Limb (tissue), 2 donors: ENCODE results near the gene SOX5.
"Not testable (repeated sequence)": the region's sequence is repeated elsewhere in the genome, so short reads cannot be mapped to it uniquely, and the experiment has no call there.

ENCODE experiments used
- DNase-seq, 2 donors: peaks; one replicate each; pipeline ENCODE4 v3.0.0-alpha.2; 2016; ENCODE audit errors: extremely low spot score in 2 of 2

The SOX5 gene

DNA sequence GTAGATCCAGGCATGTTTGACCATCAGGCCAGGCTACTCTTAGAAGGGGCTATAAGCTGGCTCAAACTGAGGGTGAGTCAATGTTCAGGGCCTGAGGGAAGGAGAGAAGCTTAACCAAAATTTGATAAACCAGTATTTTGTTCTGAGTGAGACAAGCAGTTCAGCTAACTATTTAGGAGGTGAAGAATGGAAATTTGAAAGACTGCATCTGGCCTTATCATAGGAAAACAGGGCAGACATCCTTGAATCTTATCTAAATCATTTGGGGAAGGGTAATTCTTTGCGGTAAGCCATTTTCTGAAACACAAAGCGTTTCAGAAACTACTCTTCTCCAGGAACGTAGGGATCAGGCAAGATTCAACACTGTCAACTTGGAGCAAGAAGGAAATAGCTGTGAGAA is 447.2 kb downstream of the SOX5 start:
- DNase-seq: no peak

DNA sequence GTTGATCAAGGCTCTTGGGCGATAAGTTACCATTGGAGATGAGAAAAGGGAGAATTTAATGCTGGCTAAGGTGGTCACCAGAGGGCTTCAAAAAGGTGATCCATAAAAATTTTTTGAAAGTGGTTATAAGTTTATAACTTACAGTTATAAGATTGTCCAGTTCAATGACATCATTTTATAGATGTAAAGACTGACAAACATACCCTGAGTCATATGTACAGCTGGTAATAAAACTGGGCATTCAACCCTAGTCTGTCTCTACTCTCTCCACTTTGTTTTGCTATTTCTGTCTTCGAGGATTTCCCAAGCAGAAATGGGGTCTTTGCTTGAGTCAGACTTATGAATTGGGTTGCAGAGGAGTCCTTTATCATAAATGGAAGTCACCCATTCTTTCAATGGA is 454.0 kb downstream of the SOX5 start:
- DNase-seq: no peak

DNA sequence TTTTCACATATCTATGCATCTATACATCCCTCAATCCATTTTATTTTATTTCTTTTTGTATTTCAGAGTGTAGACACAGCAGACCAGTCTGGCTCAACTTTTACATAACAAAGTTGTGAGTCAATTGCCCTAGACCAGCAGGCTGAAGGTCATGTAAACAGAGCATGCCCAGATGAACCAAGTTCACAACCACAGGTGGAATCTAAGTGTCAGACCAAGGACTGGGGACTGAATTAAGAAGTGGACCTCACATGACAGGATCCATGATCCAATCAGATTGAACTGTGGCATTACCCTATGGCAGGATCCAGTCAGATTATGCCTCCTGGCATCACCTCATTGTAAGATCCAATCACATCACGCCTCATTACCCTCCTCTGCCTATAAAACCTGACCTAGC is 455.8 kb downstream of the SOX5 start:
- DNase-seq: no peak

GRCh38 chr12:23491029-23491428 is 458.4 kb downstream of the SOX5 start:
- not testable (repeated sequence) for DNase-seq

DNA sequence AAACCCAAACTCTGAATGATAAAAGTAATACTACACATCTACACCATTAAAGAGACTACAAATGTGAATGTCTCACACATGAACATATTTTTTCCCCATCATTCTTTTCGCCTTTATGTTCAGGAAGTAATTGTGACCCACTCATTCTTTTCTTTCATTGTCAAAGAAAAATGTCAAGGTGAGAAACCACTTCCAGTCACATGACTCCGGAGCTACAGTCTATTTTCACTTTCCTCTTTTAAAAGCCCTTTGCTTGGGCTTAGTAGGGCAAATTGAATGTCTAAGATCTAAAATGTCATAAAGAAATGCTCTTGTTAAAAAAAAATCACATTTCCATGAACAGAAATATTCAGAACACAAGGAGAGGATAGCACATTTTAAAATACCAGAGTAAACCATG is 461.3 kb downstream of the SOX5 start:
- DNase-seq: no peak

GRCh38 chr12:23484238-23484637 is 465.2 kb downstream of the SOX5 start:
- no peak for DNase-seq

DNA sequence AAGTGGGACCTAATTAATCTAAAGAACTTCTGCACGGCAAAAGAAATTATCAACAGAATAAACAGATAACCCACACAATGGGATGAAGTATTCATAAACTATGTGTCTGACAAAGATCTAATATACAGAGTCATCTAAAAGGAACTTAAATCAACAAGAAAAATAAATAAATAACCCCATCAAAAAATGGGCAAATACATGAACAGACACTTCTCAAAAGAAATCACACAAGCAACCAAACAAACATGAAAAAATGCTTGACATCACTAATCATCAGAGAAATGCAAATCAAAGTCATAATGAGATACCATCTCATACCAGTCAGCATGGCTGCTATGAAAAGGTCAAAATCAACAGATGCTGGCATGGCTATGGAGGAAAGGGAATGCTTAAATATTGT is 466.9 kb downstream of the SOX5 start:
- no peak for DNase-seq
